ENCODE results near the gene INTS3.

The INTS3 gene

GRCh38 chr1:153741986-153742385 lies 14.1 kb downstream of the INTS3 start:
- Histone ChIP-seq H3K9ac (ENCODE audit: low read length) (no peak overlapping the region), H3K4me3 (ENCODE audit: low read length) (no peak overlapping the region), H3K27ac (ENCODE audit: low read length) (no peak overlapping the region), H3K79me2 (ENCODE audit: low read length) (no peaks in the 10 kb centered on the region), H3K36me3 (replicated peaks; ENCODE audit: insufficient read depth, low read length) (no peaks in the 10 kb centered on the region; the same call in 1 of the 2 replicates), H2AFZ (ENCODE audit: low read length) (no peak overlapping the region), H3K4me1 (ENCODE audit: low read length) (peaks cover 19% of the 10 kb centered on the region), H3K9me3 (replicated peaks; ENCODE audit: insufficient read depth, low read length) (no peaks in the 10 kb centered on the region), H4K20me1 (ENCODE audit: insufficient read depth, low read length) (no peaks in the 10 kb centered on the region), H3K27me3 (replicated peaks; ENCODE audit: insufficient read depth, low read length) (no peaks in the 10 kb centered on the region), H3K9me2 (replicated peaks; ENCODE audit: insufficient read depth, low read length) (no peaks in the 10 kb centered on the region), H3K4me2 (ENCODE audit: low read depth, low read length) (no peak overlapping the region), H3F3A (ENCODE audit: insufficient read depth, low read length) (peaks cover 12% of the 10 kb centered on the region)
- TF ChIP-seq, protein P1, sequence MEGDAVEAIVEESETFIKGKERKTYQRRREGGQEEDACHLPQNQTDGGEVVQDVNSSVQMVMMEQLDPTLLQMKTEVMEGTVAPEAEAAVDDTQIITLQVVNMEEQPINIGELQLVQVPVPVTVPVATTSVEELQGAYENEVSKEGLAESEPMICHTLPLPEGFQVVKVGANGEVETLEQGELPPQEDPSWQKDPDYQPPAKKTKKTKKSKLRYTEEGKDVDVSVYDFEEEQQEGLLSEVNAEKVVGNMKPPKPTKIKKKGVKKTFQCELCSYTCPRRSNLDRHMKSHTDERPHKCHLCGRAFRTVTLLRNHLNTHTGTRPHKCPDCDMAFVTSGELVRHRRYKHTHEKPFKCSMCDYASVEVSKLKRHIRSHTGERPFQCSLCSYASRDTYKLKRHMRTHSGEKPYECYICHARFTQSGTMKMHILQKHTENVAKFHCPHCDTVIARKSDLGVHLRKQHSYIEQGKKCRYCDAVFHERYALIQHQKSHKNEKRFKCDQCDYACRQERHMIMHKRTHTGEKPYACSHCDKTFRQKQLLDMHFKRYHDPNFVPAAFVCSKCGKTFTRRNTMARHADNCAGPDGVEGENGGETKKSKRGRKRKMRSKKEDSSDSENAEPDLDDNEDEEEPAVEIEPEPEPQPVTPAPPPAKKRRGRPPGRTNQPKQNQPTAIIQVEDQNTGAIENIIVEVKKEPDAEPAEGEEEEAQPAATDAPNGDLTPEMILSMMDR (IDR thresholded peaks at IDR 0.05; ENCODE audit: low read length): no peak
- TF ChIP-seq EZH2phosphoT487 (IDR thresholded peaks at IDR 0.05; ENCODE audit: low read length) (no peak), EZH2 (optimal IDR thresholded peaks at IDR 0.05; ENCODE audit: low read depth, low read length) (no peak)
- DNase-seq: no peak

GRCh38 chr1:153742411-153743142 lies 14.7 kb downstream of the INTS3 start:
- H3K27me3 ChIP-seq (replicated peaks; ENCODE audit: insufficient read depth, low read length): no peaks in the 10 kb centered on the region
- peaks cover 12% of the 10 kb centered on the region for H3F3A ChIP-seq (ENCODE audit: insufficient read depth, low read length)
- no peaks in the 10 kb centered on the region; the same call in 1 of the 2 replicates for H3K36me3 ChIP-seq (replicated peaks; ENCODE audit: insufficient read depth, low read length)
- H3K4me2 ChIP-seq (ENCODE audit: low read depth, low read length): no peak overlapping the region
- no peak overlapping the region for H3K9ac ChIP-seq (ENCODE audit: low read length)
- TF ChIP-seq, protein P1 (IDR thresholded peaks at IDR 0.05; ENCODE audit: low read length): no peak
- TF ChIP-seq EZH2phosphoT487 (IDR thresholded peaks at IDR 0.05; ENCODE audit: low read length) (no peak), EZH2 (optimal IDR thresholded peaks at IDR 0.05; ENCODE audit: low read depth, low read length) (no peak)
- H3K9me2 ChIP-seq (replicated peaks; ENCODE audit: insufficient read depth, low read length): no peaks in the 10 kb centered on the region
- H2AFZ ChIP-seq (ENCODE audit: low read length): no peak overlapping the region
- no peak overlapping the region for H3K4me3 ChIP-seq (ENCODE audit: low read length)
- no peaks in the 10 kb centered on the region for H3K79me2 ChIP-seq (ENCODE audit: low read length)
- H3K4me1 ChIP-seq (ENCODE audit: low read length): peaks cover 19% of the 10 kb centered on the region
- no peak overlapping the region for H3K27ac ChIP-seq (ENCODE audit: low read length)
- H4K20me1 ChIP-seq (ENCODE audit: insufficient read depth, low read length): no peaks in the 10 kb centered on the region
- H3K9me3 ChIP-seq (replicated peaks; ENCODE audit: insufficient read depth, low read length): no peaks in the 10 kb centered on the region
- no peak for DNase-seq

GRCh38 chr1:153745417-153745816 lies 17.6 kb downstream of the INTS3 start:
- Histone ChIP-seq H3K9ac (ENCODE audit: low read length) (no peak overlapping the region), H3K9me3 (replicated peaks; ENCODE audit: insufficient read depth, low read length) (no peaks in the 10 kb centered on the region), H3K36me3 (replicated peaks; ENCODE audit: insufficient read depth, low read length) (no peaks in the 10 kb centered on the region; the same call in 1 of the 2 replicates), H3F3A (ENCODE audit: insufficient read depth, low read length) (peaks cover 12% of the 10 kb centered on the region), H3K4me2 (ENCODE audit: low read depth, low read length) (no peak overlapping the region), H3K79me2 (ENCODE audit: low read length) (no peaks in the 10 kb centered on the region), H3K4me1 (ENCODE audit: low read length) (peaks cover 19% of the 10 kb centered on the region), H2AFZ (ENCODE audit: low read length) (no peak overlapping the region), H4K20me1 (ENCODE audit: insufficient read depth, low read length) (no peaks in the 10 kb centered on the region), H3K9me2 (replicated peaks; ENCODE audit: insufficient read depth, low read length) (no peaks in the 10 kb centered on the region), H3K27me3 (replicated peaks; ENCODE audit: insufficient read depth, low read length) (no peaks in the 10 kb centered on the region), H3K4me3 (ENCODE audit: low read length) (no peak overlapping the region), H3K27ac (ENCODE audit: low read length) (no peak overlapping the region)
- DNase-seq: no peak
- no peak for TF ChIP-seq EZH2phosphoT487 (IDR thresholded peaks at IDR 0.05; ENCODE audit: low read length)
- TF ChIP-seq EZH2 (optimal IDR thresholded peaks at IDR 0.05; ENCODE audit: low read depth, low read length): no peak

GRCh38 chr1:153746174-153746573 lies 18.3 kb downstream of the INTS3 start:
- no peak for TF ChIP-seq EZH2 (optimal IDR thresholded peaks at IDR 0.05; ENCODE audit: low read depth, low read length)
- no peak for TF ChIP-seq EZH2phosphoT487 (IDR thresholded peaks at IDR 0.05; ENCODE audit: low read length)
- TF ChIP-seq, protein P1 (IDR thresholded peaks at IDR 0.05; ENCODE audit: low read length): no peak

More at GRCh38 chr1:153746174-153746573, 18.3 kb downstream of the INTS3 start:
- H3K27ac ChIP-seq (ENCODE audit: low read length): no peak overlapping the region
- peaks cover 12% of the 10 kb centered on the region for H3F3A ChIP-seq (ENCODE audit: insufficient read depth, low read length)
- peaks cover 19% of the 10 kb centered on the region for H3K4me1 ChIP-seq (ENCODE audit: low read length)
- no peak overlapping the region for H2AFZ ChIP-seq (ENCODE audit: low read length)
- no peaks in the 10 kb centered on the region for H3K9me2 ChIP-seq (replicated peaks; ENCODE audit: insufficient read depth, low read length)
- no peaks in the 10 kb centered on the region for H4K20me1 ChIP-seq (ENCODE audit: insufficient read depth, low read length)
- H3K9me3 ChIP-seq (replicated peaks; ENCODE audit: insufficient read depth, low read length): no peaks in the 10 kb centered on the region
- no peaks in the 10 kb centered on the region for H3K79me2 ChIP-seq (ENCODE audit: low read length)
- no peaks in the 10 kb centered on the region for H3K27me3 ChIP-seq (replicated peaks; ENCODE audit: insufficient read depth, low read length)
- peaks cover 3% of the 10 kb centered on the region; the same call in 1 of the 2 replicates for H3K36me3 ChIP-seq (replicated peaks; ENCODE audit: insufficient read depth, low read length)
- H3K9ac ChIP-seq (ENCODE audit: low read length): no peak overlapping the region
- no peak overlapping the region for H3K4me2 ChIP-seq (ENCODE audit: low read depth, low read length)
- DNase-seq: no peak
- no peak overlapping the region for H3K4me3 ChIP-seq (ENCODE audit: low read length)
